Spleen (tissue), 11 donors: ENCODE data around the gene CAMK1D. TPM values are rescaled to one million over a fixed set of nuclear protein-coding genes. Genes with fewer than 3 reads are reported as not detected.

Experiments
- DNase-seq: peaks from one replicate; pipeline ENCODE4 v3.0.0-alpha.2; 2020
- H3K27ac ChIP-seq, 8 donors: fragments of 200-600 bp; sonication (generic) in 7 of 8; 1 replicate in 4 of 8; 2 replicates in 4 of 8; pipeline versions ENCODE4 v1.5.0 to v1.8.0; 2016 to 2021; ENCODE audit warnings: inconsistent platforms in 4 of 8, mild to moderate bottlenecking in 4 of 8, moderate library complexity in 1 of 8
- H3K27me3 ChIP-seq, 7 donors: fragments of 200-600 bp; sonication (generic) in 6 of 7; replicated peaks in 1 of 7; 1 replicate in 4 of 7; 2 replicates in 3 of 7; pipeline versions ENCODE4 v1.5.0 to v1.8.0; 2016 to 2021; ENCODE audit warnings: inconsistent platforms in 3 of 7, mild to moderate bottlenecking in 1 of 7
- H3K36me3 ChIP-seq, 6 donors: fragments of 200-600 bp; sonication (generic) in 5 of 6; 1 replicate in 4 of 6; 2 replicates in 2 of 6; pipeline versions ENCODE4 v1.5.0 to v1.8.0; 2016 to 2021; ENCODE audit warnings: inconsistent platforms in 2 of 6
- H3K4me1 ChIP-seq, 6 donors: fragments of 200-600 bp; sonication (generic) in 5 of 6; 1 replicate in 3 of 6; 2 replicates in 3 of 6; pipeline versions ENCODE4 v1.5.0 to v1.8.0; 2016 to 2021; ENCODE audit warnings: inconsistent platforms in 3 of 6
- H3K4me3 ChIP-seq, 8 donors: fragments of 200-600 bp; sonication (generic) in 7 of 8; 1 replicate in 4 of 8; 2 replicates in 4 of 8; pipeline versions ENCODE4 v1.5.0 to v1.8.0; 2016 to 2021; ENCODE audit warnings: inconsistent platforms in 4 of 8, mild to moderate bottlenecking in 4 of 8, moderate library complexity in 2 of 8
- H3K9me3 ChIP-seq, 8 donors: fragments of 200-600 bp; sonication (generic) in 7 of 8; 1 replicate in 4 of 8; 2 replicates in 4 of 8; pipeline versions ENCODE4 v1.5.0 to v1.8.0; 2016 to 2021; ENCODE audit warnings: inconsistent platforms in 4 of 8
- POLR2A ChIP-seq, 3 donors: fragments of 450-650 bp; IDR thresholded peaks; one replicate each; pipeline ENCODE4 v1.5.1; 2017; ENCODE audit warnings: antibody characterized with exemption in 3 of 3, mild to moderate bottlenecking in 1 of 3
- POLR2AphosphoS5 ChIP-seq, 3 donors: sonication (generic); formaldehyde crosslinking; IDR thresholded peaks; one replicate each; pipeline ENCODE4 v1.5.1; 2017; ENCODE audit warnings: antibody characterized with exemption in 3 of 3
- WGBS, 5 donors: extraction: QIAGEN DNeasy Blood & Tissue Kit in 3 of 5; methylation state at CpG; one replicate each; pipeline versions ENCODE4 v1.1.5 to v1.1.7; 2013 to 2018; 5-methylcytosine and 5-hydroxymethylcytosine counted together
- intact Hi-C: fragments of 100-400 bp; cut with DNase I; formaldehyde crosslinking; loops from one replicate; pipeline ENCODE4 v1.15.0; 2023; ENCODE audit warnings: low total_unique reads
- polyA plus RNA-seq, 3 donors: library from polyadenylated mRNA; stranded (reverse); fragments of 200-250 nt; gene quantifications; one replicate each; pipeline ENCODE4 v1.2.1, GENCODE V29; 2013
- total RNA-seq, 7 donors: library from RNA; depleted of rRNA in 3 of 7; stranded (reverse); fragments of >200 nt in 3 of 7; fragmentation: NEBNext Ultra II Directional in 4 of 7; extraction: Animal tissue kit (Norgen Biotek cat#: 25700) in 4 of 7; gene quantifications; one replicate each; pipeline versions ENCODE4 v1.1.0 to v1.2.1, GENCODE V29; 2016 to 2021
- TF ChIP-seq, protein P1 (sequence below), 11 experiments: fragments of 200-600 bp in 7 of 11; fragments of 450-650 bp in 4 of 11; sonication (generic) in 4 of 11; IDR thresholded peaks in 8 of 11; conservative IDR thresholded peaks in 3 of 11; 1 replicate in 7 of 11; 2 replicates in 4 of 11; pipeline versions ENCODE4 v1.4.0 to v1.8.0; 2016 to 2021; ENCODE audit warnings: antibody characterized with exemption in 11 of 11, inconsistent platforms in 4 of 11, mild to moderate bottlenecking in 1 of 11
- donor health status: healthy with polysubstance abuse.
- donor health status: DM: no; HTN: no; CAD: no; lungs with moderate emphysema.
- donor health status: DM: no; HTN: no; CAD: no.
- donor health status: Bipolar disorder and iron deficiency.
- donor health status: healthy.
- donor health status: DM: no; HTN: no; CAD: no.
- donor health status: DM: yes; HTN: yes; CAD: no.

CAMK1D gene
- total and polyA plus RNA-seq, 10 donors = 6.8 to 34.5 (median 20.0) TPM

DNA sequence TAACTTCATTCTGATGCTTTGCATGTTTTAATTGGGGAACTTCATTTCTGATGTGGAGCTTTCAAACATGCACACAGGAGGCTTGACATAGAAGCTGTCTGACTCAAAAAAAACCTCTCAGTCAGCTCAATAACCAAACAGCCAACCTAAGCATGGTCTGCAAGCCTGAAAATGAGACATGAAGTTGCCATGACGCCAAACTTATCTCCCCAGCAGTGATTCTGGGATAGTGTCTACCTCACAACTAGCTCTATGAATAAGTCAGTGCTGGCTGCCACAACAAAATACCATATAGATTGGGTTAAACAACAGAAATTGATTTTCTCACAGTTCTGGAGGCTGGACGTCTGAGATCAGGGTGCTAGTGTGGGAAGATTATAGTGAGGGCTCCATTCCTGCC, 408.0 kb downstream of the CAMK1D start:
- intact Hi-C loops = no loop called here
- Histone ChIP-seq H3K27ac (no peak overlapping the region), H3K4me3 (no peak overlapping the region), H3K4me1 (no peaks in the 10 kb centered on the region), H3K36me3 (peaks cover 0 to 21% (median 10%) of the 10 kb centered on the region in 6 donors), H3K27me3 (no peaks in the 10 kb centered on the region), H3K9me3 (no peaks in the 10 kb centered on the region)
- WGBS, 5 donors = 79 to 98% (median 88%) methylated on average over 2 of the region's 2 CpGs
- TF ChIP-seq POLR2A (IDR thresholded peaks at IDR 0.05) = no peak
- TF ChIP-seq POLR2AphosphoS5 (IDR thresholded peaks at IDR 0.05) = no peak
- TF ChIP-seq, protein P1, sequence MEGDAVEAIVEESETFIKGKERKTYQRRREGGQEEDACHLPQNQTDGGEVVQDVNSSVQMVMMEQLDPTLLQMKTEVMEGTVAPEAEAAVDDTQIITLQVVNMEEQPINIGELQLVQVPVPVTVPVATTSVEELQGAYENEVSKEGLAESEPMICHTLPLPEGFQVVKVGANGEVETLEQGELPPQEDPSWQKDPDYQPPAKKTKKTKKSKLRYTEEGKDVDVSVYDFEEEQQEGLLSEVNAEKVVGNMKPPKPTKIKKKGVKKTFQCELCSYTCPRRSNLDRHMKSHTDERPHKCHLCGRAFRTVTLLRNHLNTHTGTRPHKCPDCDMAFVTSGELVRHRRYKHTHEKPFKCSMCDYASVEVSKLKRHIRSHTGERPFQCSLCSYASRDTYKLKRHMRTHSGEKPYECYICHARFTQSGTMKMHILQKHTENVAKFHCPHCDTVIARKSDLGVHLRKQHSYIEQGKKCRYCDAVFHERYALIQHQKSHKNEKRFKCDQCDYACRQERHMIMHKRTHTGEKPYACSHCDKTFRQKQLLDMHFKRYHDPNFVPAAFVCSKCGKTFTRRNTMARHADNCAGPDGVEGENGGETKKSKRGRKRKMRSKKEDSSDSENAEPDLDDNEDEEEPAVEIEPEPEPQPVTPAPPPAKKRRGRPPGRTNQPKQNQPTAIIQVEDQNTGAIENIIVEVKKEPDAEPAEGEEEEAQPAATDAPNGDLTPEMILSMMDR (IDR thresholded peaks at IDR 0.05 in 8 of 11, conservative IDR thresholded peaks at IDR 0.05 in 3 of 11) = no peak
- no peak for DNase-seq

GRCh38 chr10:12758271-12758670, 408.9 kb downstream of the CAMK1D start:
- TF ChIP-seq POLR2AphosphoS5 (IDR thresholded peaks at IDR 0.05) = no peak
- TF ChIP-seq POLR2A (IDR thresholded peaks at IDR 0.05) = no peak
- TF ChIP-seq, protein P1 (IDR thresholded peaks at IDR 0.05 in 8 of 11, conservative IDR thresholded peaks at IDR 0.05 in 3 of 11) = no peak
- WGBS, 5 donors = 85 to 95% (median 91%) methylated on average over 2 of the region's 2 CpGs
- H3K4me3 ChIP-seq = no peak overlapping the region
- H3K36me3 ChIP-seq = peaks cover 0 to 28% (median 14%) of the 10 kb centered on the region in 6 donors
- no peak overlapping the region for H3K27ac ChIP-seq
- no peaks in the 10 kb centered on the region for H3K27me3 ChIP-seq
- H3K9me3 ChIP-seq = no peaks in the 10 kb centered on the region
- no peak for DNase-seq
- intact Hi-C loops = no loop called here
- no peaks in the 10 kb centered on the region for H3K4me1 ChIP-seq

- Histone ChIP-seq H3K4me1 (peaks cover 0 to 9% (median 2%) of the 10 kb centered on the region in 6 donors), H3K4me3 (no peak overlapping the region), H3K9me3 (no peaks in the 10 kb centered on the region), H3K36me3 (peaks cover 0 to 56% (median 17%) of the 10 kb centered on the region in 6 donors), H3K27ac (no peak overlapping the region), H3K27me3 (no peaks in the 10 kb centered on the region)
- intact Hi-C loops = no loop called here
- no peak for DNase-seq
- TF ChIP-seq, protein P1 (IDR thresholded peaks at IDR 0.05 in 8 of 11, conservative IDR thresholded peaks at IDR 0.05 in 3 of 11) = no peak
- WGBS, 5 donors = 85 to 100% (median 91%) methylated on average over 4 to 5 of the region's 5 CpGs
Measured at GRCh38 chr10:12766223-12766622, 416.9 kb downstream of the CAMK1D start.

DNA sequence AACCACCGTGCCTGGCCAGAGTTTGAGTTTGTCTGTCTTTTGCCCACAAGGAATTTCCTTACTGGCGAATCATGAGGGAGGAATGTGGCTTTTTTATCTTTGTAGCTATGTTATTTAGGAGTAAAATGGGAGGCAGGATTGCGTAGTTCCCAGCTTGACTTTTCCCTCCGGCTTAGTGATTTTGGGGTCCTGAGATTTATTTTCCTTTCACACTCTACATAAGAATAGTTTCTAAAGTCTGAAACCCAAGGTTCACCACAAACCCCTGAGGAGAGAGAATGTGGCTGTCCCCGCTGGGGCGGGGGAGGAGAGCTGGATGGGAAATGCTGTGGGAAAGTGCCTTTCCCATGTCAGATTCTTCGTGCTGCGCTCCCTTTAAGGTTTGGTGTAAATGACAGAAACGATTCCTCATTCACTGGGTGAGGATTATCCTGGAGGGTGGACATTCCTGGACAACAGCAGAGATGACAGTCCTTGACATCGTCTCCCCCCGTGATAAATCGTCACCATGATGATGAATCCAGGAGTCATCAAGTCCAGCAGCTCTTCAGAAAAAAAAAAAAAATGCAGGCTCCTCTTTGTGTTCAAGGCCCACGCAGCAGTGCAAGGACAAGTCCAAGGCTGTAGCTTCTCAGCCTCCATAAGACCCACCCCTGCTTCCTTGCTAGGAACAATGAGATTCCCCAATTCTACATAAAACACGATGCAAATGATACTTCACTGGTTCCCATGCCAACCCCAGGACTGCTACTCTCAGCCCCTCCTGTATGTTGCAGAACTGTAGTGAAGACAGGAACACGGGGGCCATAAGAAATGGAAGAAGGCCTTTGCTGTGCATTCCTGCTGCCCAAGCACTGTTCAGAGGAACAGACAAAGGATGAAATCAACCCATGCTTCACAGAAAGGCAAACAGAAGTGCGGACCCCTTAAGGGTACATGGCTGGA, 419.1 kb downstream of the CAMK1D start:
- no peaks in the 10 kb centered on the region for H3K9me3 ChIP-seq
- intact Hi-C loops = no loop called here
- no peaks in the 10 kb centered on the region for H3K27me3 ChIP-seq
- 75 to 81% (median 77%) methylated on average over 16 of the region's 16 CpGs for WGBS, 5 donors
- TF ChIP-seq, protein P1 (IDR thresholded peaks at IDR 0.05 in 8 of 11, conservative IDR thresholded peaks at IDR 0.05 in 3 of 11) = no peak
- TF ChIP-seq POLR2A (IDR thresholded peaks at IDR 0.05) (no peak), POLR2AphosphoS5 (IDR thresholded peaks at IDR 0.05) (no peak)
- H3K4me1 ChIP-seq = peaks cover 0 to 9% (median 2%) of the 10 kb centered on the region in 6 donors
- H3K4me3 ChIP-seq = no peak overlapping the region
- peaks cover 0 to 44% (median 6%) of the 10 kb centered on the region in 6 donors for H3K36me3 ChIP-seq
- no peak for DNase-seq
- no peak overlapping the region for H3K27ac ChIP-seq
